GM12891 (cell line): Measurements from ENCODE around the gene ADO.

ENCODE experiments used
- POLR2A ChIP-seq: IDR thresholded peaks from 2 replicates; pipeline ENCODE4 v1.6.1; 2011; ENCODE audit warnings: low read depth, low read length, control low read depth
- POLR2AphosphoS5 ChIP-seq: IDR thresholded peaks from 2 replicates; pipeline ENCODE4 v1.6.1; 2011; ENCODE audit warnings: low read depth, low read length, control low read depth
- TAF1 ChIP-seq: IDR thresholded peaks from 2 replicates; pipeline ENCODE4 v1.6.1; 2011; ENCODE audit warnings: low read depth, low read length, control low read depth

GRCh38 chr10:62850646-62851045, 46.1 kb downstream of the ADO start:
- TF ChIP-seq POLR2A, result no peak
- no peak for TF ChIP-seq TAF1
- TF ChIP-seq POLR2AphosphoS5, result no peak
